ENCODE measurements around the gene OPN4.

GRCh38 chr10:86715836-86716235 is 61.5 kb downstream of the OPN4 start:
- TF ChIP-seq CTCF (IDR thresholded peaks at IDR 0.05) (no peak), EZH2 (IDR thresholded peaks at IDR 0.05) (no peak)
